ENCODE measurements around the gene DCTN5. TPM values are rescaled to one million over a fixed set of nuclear protein-coding genes. Genes with fewer than 3 reads are reported as not detected.
"Not testable (repeated sequence)": the region's sequence is repeated elsewhere in the genome, so short reads cannot be mapped to it uniquely, and the experiment has no call there.

Gene DCTN5
- total RNA-seq, 4 donors from 2014 or later, result 22.9 to 34.4 (median 24.8) TPM

DNA sequence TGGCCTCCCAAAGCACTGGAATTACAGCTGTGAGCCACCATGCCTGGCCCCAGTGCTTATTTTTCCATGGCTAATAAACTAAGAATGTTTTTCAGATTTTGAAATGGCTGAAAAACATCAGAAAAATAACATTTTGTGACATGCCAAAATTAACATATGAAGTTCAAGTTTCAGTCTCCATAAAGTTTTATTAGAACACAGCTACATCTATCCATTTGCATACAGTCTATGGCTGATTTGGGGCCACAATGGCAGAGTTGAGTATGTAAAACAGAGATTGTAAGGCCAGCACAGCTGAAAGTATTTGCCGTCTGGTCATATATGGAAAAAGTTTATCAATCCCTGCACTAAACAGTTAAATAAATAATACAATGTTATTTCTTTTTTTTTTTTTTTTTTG is 31.3 kb upstream of the DCTN5 start:
- Histone ChIP-seq H3K27ac (no peak overlapping the region), H3K27me3 (no peaks in the 10 kb centered on the region), H3K4me1 (no peaks in the 10 kb centered on the region), H3K4me3 (no peak overlapping the region), H3K9me3 (no peaks in the 10 kb centered on the region), H3K36me3 (peaks cover 0 to 25% of the 10 kb centered on the region in 2 donors)
- TF ChIP-seq POLR2A (IDR thresholded peaks at IDR 0.05), result no peak
- TF ChIP-seq CTCF (IDR thresholded peaks at IDR 0.05 in 4 of 5, conservative IDR thresholded peaks at IDR 0.05 in 1 of 5), result no peak
- no peak for ATAC-seq
- no peak for DNase-seq
- intact Hi-C loops (cut with DNase I; ENCODE audit: low total_unique reads), result no loop called here
- in situ Hi-C loops (cut with MboI; ENCODE audit: low sequenced_read_pairs in 4 of 4), result loop anchor here in 1 of 4 donors (10.0 kb wide), 1 partner anchor 65 kb away; no protein-coding TSS in a partner anchor

- H3K36me3 ChIP-seq, result peaks cover 0 to 25% of the 10 kb centered on the region in 2 donors
- H3K27me3 ChIP-seq; ATAC-seq; H3K4me3 ChIP-seq; H3K4me1 ChIP-seq; H3K27ac ChIP-seq; DNase-seq; in situ Hi-C loops (cut with MboI; ENCODE audit: low sequenced_read_pairs in 4 of 4); intact Hi-C loops (cut with DNase I; ENCODE audit: low total_unique reads); H3K9me3 ChIP-seq: not testable (repeated sequence)
Measured at GRCh38 chr16:23610905-23611304, 30.4 kb upstream of the DCTN5 start.

GRCh38 chr16:23611936-23612335 is 29.3 kb upstream of the DCTN5 start:
- intact Hi-C loops (cut with DNase I; ENCODE audit: low total_unique reads), result no loop called here
- in situ Hi-C loops (cut with MboI; ENCODE audit: low sequenced_read_pairs in 4 of 4), result no loop called here
- DNase-seq, result no peak

DNA sequence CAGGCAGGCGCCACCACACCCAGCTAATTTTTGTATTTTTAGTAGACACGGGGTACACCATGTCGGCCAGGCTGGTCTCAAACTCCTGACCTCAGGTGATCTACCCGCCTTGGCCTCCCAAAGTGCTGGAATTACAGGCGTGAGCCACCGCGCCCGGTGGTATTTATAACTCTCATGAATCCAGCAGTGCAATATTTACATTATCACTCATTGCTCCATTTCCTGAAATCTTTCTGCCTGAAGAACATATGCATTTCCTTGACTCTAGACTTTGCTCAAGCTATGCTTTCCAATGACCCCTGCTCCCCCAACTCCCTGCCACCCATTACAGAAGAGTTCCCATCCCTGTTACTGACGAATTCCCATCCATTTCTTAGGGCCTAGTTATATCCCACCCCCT is 25.5 kb upstream of the DCTN5 start:
- in situ Hi-C loops (cut with MboI; ENCODE audit: low sequenced_read_pairs in 4 of 4) (no loop called here), intact Hi-C loops (cut with DNase I; ENCODE audit: low total_unique reads) (no loop called here)
- H3K27me3 ChIP-seq, result no peaks in the 10 kb centered on the region
- DNase-seq (no peak), ATAC-seq (no peak)
- no peak overlapping the region for H3K27ac ChIP-seq
- TF ChIP-seq CTCF (IDR thresholded peaks at IDR 0.05 in 4 of 5, conservative IDR thresholded peaks at IDR 0.05 in 1 of 5) (no peak), POLR2A (IDR thresholded peaks at IDR 0.05) (no peak)
- H3K4me3 ChIP-seq, result no peak overlapping the region
- no peaks in the 10 kb centered on the region for H3K4me1 ChIP-seq
- no peaks in the 10 kb centered on the region for H3K9me3 ChIP-seq
- peaks cover 5 to 45% of the 10 kb centered on the region in 2 donors for H3K36me3 ChIP-seq

More at GRCh38 chr16:23611936-23612335, 29.3 kb upstream of the DCTN5 start:
- TF ChIP-seq POLR2A (IDR thresholded peaks at IDR 0.05) (no peak), CTCF (IDR thresholded peaks at IDR 0.05 in 4 of 5, conservative IDR thresholded peaks at IDR 0.05 in 1 of 5) (no peak)
- Histone ChIP-seq H3K27ac (no peak overlapping the region), H3K9me3 (no peaks in the 10 kb centered on the region), H3K4me1 (no peaks in the 10 kb centered on the region), H3K27me3 (no peaks in the 10 kb centered on the region), H3K4me3 (no peak overlapping the region), H3K36me3 (peaks cover 0 to 27% of the 10 kb centered on the region in 2 donors)
- no peak for ATAC-seq

DNA sequence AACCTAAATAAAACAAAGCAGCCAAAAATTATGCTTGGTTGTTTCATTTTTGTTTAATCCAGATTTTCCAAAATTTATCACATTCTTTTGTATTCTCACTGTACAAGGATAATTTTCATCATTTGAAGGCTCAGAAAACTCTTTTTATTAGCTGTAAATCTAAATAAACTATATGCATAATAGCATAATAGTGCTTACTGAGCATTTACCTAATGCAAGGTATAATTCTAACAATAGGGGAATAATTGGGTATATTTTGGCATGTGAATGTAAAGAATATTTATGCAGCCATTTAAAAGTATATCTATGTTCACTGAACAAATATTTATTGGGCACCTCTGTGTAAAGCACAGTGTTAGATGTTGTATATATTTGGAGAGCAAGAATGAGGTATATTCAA is 17.2 kb upstream of the DCTN5 start:
- in situ Hi-C loops (cut with MboI; ENCODE audit: low sequenced_read_pairs in 4 of 4), result no loop called here
- H3K4me3 ChIP-seq, result no peak overlapping the region
- DNase-seq (no peak), ATAC-seq (no peak)
- TF ChIP-seq POLR2A (IDR thresholded peaks at IDR 0.05), result no peak
- intact Hi-C loops (cut with DNase I; ENCODE audit: low total_unique reads), result no loop called here
- no peaks in the 10 kb centered on the region for H3K27me3 ChIP-seq
- H3K4me1 ChIP-seq, result no peaks in the 10 kb centered on the region
- peaks cover 6 to 80% of the 10 kb centered on the region in 2 donors for H3K36me3 ChIP-seq
- H3K9me3 ChIP-seq, result no peaks in the 10 kb centered on the region
- no peak overlapping the region for H3K27ac ChIP-seq

DNA sequence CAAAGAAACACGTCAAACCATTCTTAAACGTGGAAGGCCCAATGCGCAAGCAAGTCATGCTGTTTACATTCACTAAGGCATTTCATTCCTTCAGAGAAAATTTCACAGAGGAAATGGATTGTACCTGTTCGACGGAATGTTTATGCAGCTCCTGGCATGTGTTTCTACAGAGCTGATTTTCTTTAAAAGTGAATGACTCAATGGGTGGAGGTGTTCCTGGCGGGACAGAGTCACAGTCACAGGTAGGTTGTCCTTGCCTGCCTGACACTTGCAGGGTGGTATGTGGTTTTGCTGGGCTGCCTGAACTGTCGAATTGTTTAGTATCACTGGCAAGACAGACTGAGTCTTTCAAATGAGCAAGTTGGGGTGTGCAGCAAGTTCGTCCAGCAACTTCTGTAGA is 11.8 kb upstream of the DCTN5 start:
- no peak for DNase-seq
- in situ Hi-C loops (cut with MboI; ENCODE audit: low sequenced_read_pairs in 4 of 4), result loop anchor here in 1 of 4 donors (25.0 kb wide), 1 partner anchor 408 kb away; no protein-coding TSS in a partner anchor
- TF ChIP-seq CTCF (IDR thresholded peaks at IDR 0.05 in 4 of 5, conservative IDR thresholded peaks at IDR 0.05 in 1 of 5) (no peak), POLR2A (IDR thresholded peaks at IDR 0.05) (no peak)
- H3K4me1 ChIP-seq, result no peaks in the 10 kb centered on the region
- no peak for ATAC-seq
- no peak overlapping the region for H3K27ac ChIP-seq
- intact Hi-C loops (cut with DNase I; ENCODE audit: low total_unique reads), result no loop called here
- no peaks in the 10 kb centered on the region for H3K27me3 ChIP-seq
- no peak overlapping the region for H3K4me3 ChIP-seq
- H3K36me3 ChIP-seq, result peaks cover 0 to 46% of the 10 kb centered on the region in 2 donors
- H3K9me3 ChIP-seq, result no peaks in the 10 kb centered on the region

GRCh38 chr16:23631874-23632273 is 9.4 kb upstream of the DCTN5 start:
- H3K27me3 ChIP-seq; DNase-seq; H3K4me1 ChIP-seq; intact Hi-C loops (cut with DNase I; ENCODE audit: low total_unique reads); H3K4me3 ChIP-seq; H3K27ac ChIP-seq; H3K9me3 ChIP-seq; ATAC-seq: not testable (repeated sequence)
- in situ Hi-C loops (cut with MboI; ENCODE audit: low sequenced_read_pairs in 4 of 4), result loop anchor here in 1 of 4 donors (25.0 kb wide), 1 partner anchor 405 kb away; no protein-coding TSS in a partner anchor
- H3K36me3 ChIP-seq, result peaks cover 0 to 39% of the 10 kb centered on the region in 2 donors

Data from gastrocnemius medialis (tissue), 4 donors.